Ovary (tissue), 9 donors: ENCODE data around the gene TMEM234. TPM values are rescaled to one million over a fixed set of nuclear protein-coding genes. Genes with fewer than 3 reads are reported as not detected.
A peak's percentile ranks its signal among the peaks of the same experiment; 100 is the strongest.

Experiments used
- DNase-seq, 5 donors: peaks; one replicate each; pipeline ENCODE4 v3.0.0-alpha.2; 2019 to 2020
- H3K27ac ChIP-seq, 2 donors: fragments of 200-600 bp; one replicate each; pipeline versions ENCODE4 v1.5.1 to v1.8.0; 2019 to 2022
- H3K27me3 ChIP-seq: fragments of 200-600 bp; one replicate; pipeline ENCODE4 v1.8.0; 2022
- H3K36me3 ChIP-seq: fragments of 200-600 bp; sonication (generic); one replicate; pipeline ENCODE4 v1.5.1; 2019
- H3K4me1 ChIP-seq: one replicate; pipeline ENCODE4 v1.8.1; 2013; ENCODE audit warnings: mild to moderate bottlenecking, moderate library complexity; ENCODE audit not compliant: insufficient read depth
- H3K4me3 ChIP-seq: fragments of 200-600 bp; sonication (generic); one replicate; pipeline ENCODE4 v1.5.1; 2017
- H3K9me3 ChIP-seq, 2 donors: fragments of 200-600 bp in 1 of 2; sonication (generic) in 1 of 2; one replicate each; pipeline versions ENCODE4 v1.5.1 to v1.8.1; 2013 to 2019; ENCODE audit warnings: mild to moderate bottlenecking in 1 of 2, moderate library complexity in 1 of 2
- CTCF ChIP-seq, 3 donors: fragments of 450-650 bp in 2 of 3; fragments of 200-600 bp in 1 of 3; IDR thresholded peaks; one replicate each; pipeline versions ENCODE4 v1.5.1 to v1.8.0; 2016 to 2022; ENCODE audit warnings: antibody characterized with exemption in 3 of 3, mild to moderate bottlenecking in 1 of 3
- EP300 ChIP-seq: sonication (generic); formaldehyde crosslinking; IDR thresholded peaks from one replicate; pipeline ENCODE4 v1.6.1; 2017; ENCODE audit warnings: antibody characterized with exemption
- POLR2A ChIP-seq: fragments of 450-650 bp; IDR thresholded peaks from one replicate; pipeline ENCODE4 v1.6.1; 2017; ENCODE audit warnings: antibody characterized with exemption, mild to moderate bottlenecking, moderate library complexity
- WGBS, 3 donors: extraction: QIAGEN DNeasy Blood & Tissue Kit in 1 of 3; methylation state at CpG; one replicate each; pipeline versions ENCODE4 v1.1.5 to v1.1.7; 2013 to 2017; 5-methylcytosine and 5-hydroxymethylcytosine counted together
- intact Hi-C, 4 donors: fragments of 100-400 bp; cut with DNase I; formaldehyde crosslinking; loops; one replicate each; pipeline versions ENCODE4 v1.11.0 to v1.15.1; 2022 to 2023
- polyA plus RNA-seq, 2 donors: library from polyadenylated mRNA; stranded (reverse); fragments of 200-250 nt in 1 of 2; fragments of 350-450 nt in 1 of 2; fragmentation: Illumina TruSeq in 1 of 2; extraction: RNeasy Lipid Tissue Mini Kit (QIAGEN cat#74804) in 1 of 2; gene quantifications; one replicate each; pipeline ENCODE4 v1.2.3, GENCODE V29; 2013 to 2014
- total RNA-seq, 7 donors: library from RNA; depleted of rRNA in 2 of 7; stranded (reverse); fragments of >200 nt in 2 of 7; fragmentation: NEBNext Ultra II Directional in 3 of 7; extraction: Animal tissue kit (Norgen Biotek cat#: 25700) in 3 of 7; gene quantifications; one replicate each; pipeline versions ENCODE4 v1.1.0 to v1.2.4, GENCODE V29; 2016 to 2023
- donor health status: DM: no; HTN: no; CAD: no; lungs with moderate emphysema.
- donor health status: DM: no; HTN: no; CAD: no.
- donor health status: Bipolar disorder and iron deficiency.
- donor health status: DM: yes; HTN: yes; CAD: no.
- donor health status: DM: no; HTN: no; CAD: no.
- donor health status: DM: yes; HTN: yes; CAD: no.

The TMEM234 gene
- total and polyA plus RNA-seq, 9 donors, result 9.4 to 34.6 (median 21.6) TPM

- TF ChIP-seq EP300, result no peak
- no peak for TF ChIP-seq CTCF (IDR thresholded peaks at IDR 0.05)
- TF ChIP-seq POLR2A, result no peak
- H3K27ac ChIP-seq, result no peak overlapping the region
- no peaks in the 10 kb centered on the region for H3K9me3 ChIP-seq
- no peak for DNase-seq
- H3K36me3 ChIP-seq, result no peaks in the 10 kb centered on the region
- no peak overlapping the region for H3K4me3 ChIP-seq
- intact Hi-C loops, result loop anchor here in 1 of 4 donors (5.0 kb wide), 1 partner anchor 47 kb away; no protein-coding TSS in a partner anchor
- H3K27me3 ChIP-seq, result no peaks in the 10 kb centered on the region
- H3K4me1 ChIP-seq, result peaks cover 11% of the 10 kb centered on the region
These were observed 37.5 kb downstream of the TMEM234 start for GRCh38 chr1:32184650-32185049.

- no peak for DNase-seq
- TF ChIP-seq EP300 (no peak), POLR2A (no peak), CTCF (IDR thresholded peaks at IDR 0.05) (no peak)
- 77 to 83% (median 82%) methylated on average over 6 of the region's 6 CpGs for WGBS, 3 donors
- Histone ChIP-seq H3K27me3 (no peaks in the 10 kb centered on the region), H3K4me3 (no peak overlapping the region), H3K27ac (no peak overlapping the region), H3K4me1 (peaks cover 11% of the 10 kb centered on the region), H3K9me3 (no peaks in the 10 kb centered on the region), H3K36me3 (no peaks in the 10 kb centered on the region)
- intact Hi-C loops, result no loop called here
These were observed 40.1 kb downstream of the TMEM234 start for GRCh38 chr1:32182060-32182459.

GRCh38 chr1:32181563-32181962, 40.6 kb downstream of the TMEM234 start:
- H3K36me3 ChIP-seq, result no peaks in the 10 kb centered on the region
- no peak for TF ChIP-seq EP300
- no peak for TF ChIP-seq CTCF (IDR thresholded peaks at IDR 0.05)
- TF ChIP-seq POLR2A, result no peak
- 62 to 73% (median 64%) methylated on average over 5 of the region's 5 CpGs for WGBS, 3 donors
- no peak overlapping the region for H3K4me3 ChIP-seq
- intact Hi-C loops, result no loop called here
- H3K4me1 ChIP-seq, result peaks cover 11% of the 10 kb centered on the region
- DNase-seq, result no peak
- no peaks in the 10 kb centered on the region for H3K27me3 ChIP-seq
- H3K9me3 ChIP-seq, result no peaks in the 10 kb centered on the region
- H3K27ac ChIP-seq, result no peak overlapping the region

- Histone ChIP-seq H3K27ac (peak overlapping the region in 1 of 2 donors; percentile 90), H3K36me3 (no peaks in the 10 kb centered on the region), H3K4me3 (peak overlapping the region; percentile 9), H3K4me1 (peaks cover 10% of the 10 kb centered on the region), H3K27me3 (no peaks in the 10 kb centered on the region), H3K9me3 (no peaks in the 10 kb centered on the region)
- intact Hi-C loops, result no loop called here
- 51 to 62% (median 54%) methylated on average over 9 of the region's 9 CpGs for WGBS, 3 donors
- TF ChIP-seq CTCF (IDR thresholded peaks at IDR 0.05), result no peak
- DNase-seq, result no peak
These were observed 41.1 kb downstream of the TMEM234 start for GRCh38 chr1:32181065-32181464.
